Upper lobe of left lung (tissue), 6 donors: Measurements from ENCODE around the gene KIAA2012. TPM values are rescaled to one million over a fixed set of nuclear protein-coding genes. Genes with fewer than 3 reads are reported as not detected.

ENCODE experiments used
- ATAC-seq, 2 donors: fragments of 200-7000 bp; cut with Tn5 transposase; one replicate each; pipeline ENCODE4 v1.9.1; 2022; ENCODE audit warnings: mild to moderate bottlenecking in 2 of 2, moderate library complexity in 2 of 2; ENCODE audit not compliant: low FRiP score in 2 of 2
- DNase-seq, 2 donors: peaks; one replicate each; pipeline ENCODE4 v3.0.0-alpha.2; 2019 to 2020
- H3K27ac ChIP-seq, 4 donors: fragments of 200-600 bp; sonication (generic); one replicate each; pipeline ENCODE4 v1.5.1; 2016 to 2019
- H3K27me3 ChIP-seq, 4 donors: fragments of 200-600 bp; sonication (generic); one replicate each; pipeline ENCODE4 v1.5.1; 2017 to 2019
- H3K36me3 ChIP-seq, 4 donors: fragments of 200-600 bp; sonication (generic); one replicate each; pipeline ENCODE4 v1.5.1; 2016 to 2019
- H3K4me1 ChIP-seq, 4 donors: fragments of 200-600 bp; sonication (generic); one replicate each; pipeline ENCODE4 v1.5.1; 2018 to 2019
- H3K4me3 ChIP-seq, 4 donors: fragments of 200-600 bp; sonication (generic); one replicate each; pipeline ENCODE4 v1.5.1; 2017 to 2019; ENCODE audit warnings: mild to moderate bottlenecking in 2 of 4, moderate library complexity in 1 of 4
- H3K9me3 ChIP-seq, 4 donors: fragments of 200-600 bp; sonication (generic); one replicate each; pipeline ENCODE4 v1.5.1; 2018 to 2019
- EP300 ChIP-seq, 4 donors: sonication (generic); formaldehyde crosslinking; IDR thresholded peaks; one replicate each; pipeline ENCODE4 v1.5.1; 2017; ENCODE audit warnings: antibody characterized with exemption in 4 of 4, control low read depth in 2 of 4
- POLR2A ChIP-seq, 4 donors: fragments of 450-650 bp; IDR thresholded peaks; one replicate each; pipeline ENCODE4 v1.5.1; 2016 to 2017; ENCODE audit warnings: antibody characterized with exemption in 4 of 4, mild to moderate bottlenecking in 2 of 4
- POLR2AphosphoS5 ChIP-seq, 2 donors: sonication (generic); formaldehyde crosslinking; IDR thresholded peaks; one replicate each; pipeline ENCODE4 v1.5.1; 2017; ENCODE audit warnings: antibody characterized with exemption in 2 of 2
- WGBS, 2 donors: methylation state at CpG; one replicate each; pipeline ENCODE4 v1.1.5; 2017 to 2018; 5-methylcytosine and 5-hydroxymethylcytosine counted together
- total RNA-seq, 6 donors: library from RNA; depleted of rRNA in 4 of 6; stranded (reverse); fragments of >200 nt in 4 of 6; gene quantifications; one replicate each; pipeline versions ENCODE4 v1.1.0 to v1.2.1, GENCODE V29; 2016 to 2021
- TF ChIP-seq, protein P1 (sequence below), 6 experiments: fragments of 450-650 bp in 4 of 6; fragments of 200-600 bp in 2 of 6; sonication (generic) in 2 of 6; IDR thresholded peaks; one replicate each; pipeline ENCODE4 v1.5.1; 2016 to 2019; ENCODE audit warnings: antibody characterized with exemption in 6 of 6
- donor health status: DM: no; HTN: no; CAD: no; lungs with moderate emphysema.
- donor health status: DM: no; HTN: yes; CAD: no; lungs with severe emphysema.

The KIAA2012 gene
- total RNA-seq, 6 donors from 2014 or later = 0.74 to 13.3 (median 2.2) TPM; not detected in 1

DNA sequence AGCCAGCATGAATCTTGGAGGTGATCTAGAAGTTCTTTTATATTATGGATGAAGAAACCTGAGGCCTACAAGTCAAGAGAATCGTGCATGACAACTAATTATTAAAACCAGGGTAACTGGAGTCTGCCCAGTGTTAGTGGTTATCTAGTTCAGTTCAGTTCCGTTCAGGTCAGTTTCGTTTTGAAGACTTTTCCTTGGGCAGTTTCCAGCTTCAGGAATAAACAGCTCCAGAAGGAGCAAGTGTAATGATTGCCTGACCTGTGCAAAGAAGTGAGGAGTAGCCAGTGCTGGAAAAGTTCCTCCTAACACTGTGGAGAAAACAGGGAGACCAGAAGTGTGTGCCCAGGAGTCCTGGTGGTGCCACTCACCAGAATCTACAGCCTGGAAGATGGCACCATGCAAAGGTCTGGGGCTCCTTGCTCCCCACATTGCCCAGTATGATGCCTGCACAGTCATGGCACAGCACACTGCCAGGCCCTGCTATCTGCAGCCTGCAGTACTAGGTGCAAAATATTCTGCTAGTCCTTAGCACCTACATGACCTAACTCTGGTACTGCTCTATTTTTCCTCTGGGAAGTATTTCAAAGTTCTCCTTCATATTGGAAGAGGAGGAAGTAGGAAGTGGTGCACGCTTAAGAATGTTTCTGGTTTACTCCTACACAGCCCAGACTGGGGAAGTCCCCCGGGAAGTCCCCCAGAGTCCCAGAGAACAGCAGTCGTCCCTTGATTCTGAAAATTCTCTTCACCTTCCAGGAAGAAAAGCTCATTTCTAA, 99.6 kb downstream of the KIAA2012 start:
- DNase-seq (peak in 1 of 2 donors; percentile 30), ATAC-seq (peak in 1 of 2 donors; percentile 45)
- Histone ChIP-seq H3K4me3 (no peak overlapping the region), H3K27ac (peak overlapping the region in 1 of 4 donors; percentile 7), H3K4me1 (peaks cover 0 to 15% (median 7%) of the 10 kb centered on the region in 4 donors), H3K36me3 (no peaks in the 10 kb centered on the region), H3K9me3 (no peaks in the 10 kb centered on the region), H3K27me3 (no peaks in the 10 kb centered on the region)
- TF ChIP-seq POLR2AphosphoS5 (IDR thresholded peaks at IDR 0.05) (no peak), POLR2A (IDR thresholded peaks at IDR 0.05) (no peak), EP300 (IDR thresholded peaks at IDR 0.05) (no peak)
- TF ChIP-seq, protein P1, sequence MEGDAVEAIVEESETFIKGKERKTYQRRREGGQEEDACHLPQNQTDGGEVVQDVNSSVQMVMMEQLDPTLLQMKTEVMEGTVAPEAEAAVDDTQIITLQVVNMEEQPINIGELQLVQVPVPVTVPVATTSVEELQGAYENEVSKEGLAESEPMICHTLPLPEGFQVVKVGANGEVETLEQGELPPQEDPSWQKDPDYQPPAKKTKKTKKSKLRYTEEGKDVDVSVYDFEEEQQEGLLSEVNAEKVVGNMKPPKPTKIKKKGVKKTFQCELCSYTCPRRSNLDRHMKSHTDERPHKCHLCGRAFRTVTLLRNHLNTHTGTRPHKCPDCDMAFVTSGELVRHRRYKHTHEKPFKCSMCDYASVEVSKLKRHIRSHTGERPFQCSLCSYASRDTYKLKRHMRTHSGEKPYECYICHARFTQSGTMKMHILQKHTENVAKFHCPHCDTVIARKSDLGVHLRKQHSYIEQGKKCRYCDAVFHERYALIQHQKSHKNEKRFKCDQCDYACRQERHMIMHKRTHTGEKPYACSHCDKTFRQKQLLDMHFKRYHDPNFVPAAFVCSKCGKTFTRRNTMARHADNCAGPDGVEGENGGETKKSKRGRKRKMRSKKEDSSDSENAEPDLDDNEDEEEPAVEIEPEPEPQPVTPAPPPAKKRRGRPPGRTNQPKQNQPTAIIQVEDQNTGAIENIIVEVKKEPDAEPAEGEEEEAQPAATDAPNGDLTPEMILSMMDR (IDR thresholded peaks at IDR 0.05) = no peak
- WGBS, 2 donors = 37 to 44% methylated on average over 6 of the region's 6 CpGs

DNA sequence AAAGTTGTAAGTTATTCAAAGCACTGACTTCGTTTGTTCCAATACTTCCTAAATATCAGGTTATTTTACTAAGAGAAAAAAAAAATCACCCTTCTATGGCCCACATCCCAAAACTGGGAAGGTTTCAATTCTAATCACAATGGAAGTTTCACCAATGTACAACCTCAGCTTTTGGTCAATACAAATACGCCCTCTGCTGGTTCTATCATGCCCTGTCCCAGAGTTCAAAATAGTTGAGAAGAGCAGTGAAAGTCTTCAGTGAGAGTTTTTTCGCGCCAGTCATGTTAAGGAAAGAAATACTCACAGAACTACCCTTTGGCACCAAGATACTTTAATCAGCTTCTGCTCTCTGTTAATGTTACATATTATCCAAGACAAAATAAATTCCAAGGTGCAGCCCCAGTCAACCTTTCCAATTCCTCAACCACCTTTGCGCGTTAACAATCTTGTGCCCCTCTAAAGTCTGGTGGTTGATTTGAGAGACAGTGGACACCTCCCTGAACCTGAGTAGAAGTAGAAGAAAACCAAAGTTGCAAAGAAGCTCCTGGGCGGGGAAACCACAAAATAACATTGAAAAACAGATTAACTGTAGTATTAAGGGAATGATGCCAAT, 105.4 kb downstream of the KIAA2012 start:
- H3K27ac ChIP-seq = no peak overlapping the region
- no peaks in the 10 kb centered on the region for H3K9me3 ChIP-seq
- H3K27me3 ChIP-seq = no peaks in the 10 kb centered on the region
- 42 to 49% methylated on average over 7 of the region's 7 CpGs for WGBS, 2 donors
- no peaks in the 10 kb centered on the region for H3K4me1 ChIP-seq
- DNase-seq = peak in 1 of 2 donors; percentile 34
- H3K36me3 ChIP-seq = no peaks in the 10 kb centered on the region
- TF ChIP-seq, protein P1 (IDR thresholded peaks at IDR 0.05) = peak; percentile 58 to 82 (median 77)
- TF ChIP-seq POLR2AphosphoS5 (IDR thresholded peaks at IDR 0.05) = no peak
- peak; percentile 69 to 87 for ATAC-seq
- H3K4me3 ChIP-seq = no peak overlapping the region

DNA sequence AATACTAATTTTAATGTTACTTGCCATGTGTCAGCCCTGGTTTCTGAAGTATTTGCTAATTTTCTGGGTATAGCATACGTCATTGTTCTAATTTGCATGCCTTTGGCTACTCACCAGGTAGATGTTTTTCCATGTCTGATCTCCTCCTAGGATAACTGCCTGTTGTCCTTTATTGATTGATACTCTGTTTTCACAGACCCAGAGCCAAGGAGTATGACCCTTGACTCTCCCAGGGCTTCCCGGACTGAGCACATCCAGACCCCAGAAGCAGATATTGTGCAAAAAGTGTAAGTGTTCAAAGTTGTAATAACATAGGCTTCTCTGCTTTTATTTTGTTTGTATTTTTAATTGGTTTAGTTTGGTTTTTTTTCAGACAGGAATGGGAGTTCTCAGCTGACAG, 111.5 kb downstream of the KIAA2012 start:
- no peak overlapping the region for H3K4me3 ChIP-seq
- DNase-seq = no peak
- H3K27me3 ChIP-seq = no peaks in the 10 kb centered on the region
- TF ChIP-seq, protein P1 (IDR thresholded peaks at IDR 0.05) = no peak
- TF ChIP-seq POLR2A (IDR thresholded peaks at IDR 0.05) (no peak), EP300 (IDR thresholded peaks at IDR 0.05) (no peak), POLR2AphosphoS5 (IDR thresholded peaks at IDR 0.05) (no peak)
- H3K36me3 ChIP-seq = no peaks in the 10 kb centered on the region
- H3K4me1 ChIP-seq = no peaks in the 10 kb centered on the region
- 77 to 82% methylated on average over 2 of the region's 2 CpGs for WGBS, 2 donors
- no peak overlapping the region for H3K27ac ChIP-seq
- no peak for ATAC-seq
- H3K9me3 ChIP-seq = no peaks in the 10 kb centered on the region

- WGBS, 2 donors = 81 to 93% methylated on average over 6 of the region's 6 CpGs
- TF ChIP-seq, protein P1 (IDR thresholded peaks at IDR 0.05) = no peak
- TF ChIP-seq POLR2AphosphoS5 (IDR thresholded peaks at IDR 0.05) = no peak
- TF ChIP-seq EP300 (IDR thresholded peaks at IDR 0.05) = no peak
- no peak for TF ChIP-seq POLR2A (IDR thresholded peaks at IDR 0.05)
- Histone ChIP-seq H3K27me3 (no peaks in the 10 kb centered on the region), H3K4me3 (no peak overlapping the region), H3K36me3 (no peaks in the 10 kb centered on the region), H3K4me1 (no peaks in the 10 kb centered on the region), H3K27ac (no peak overlapping the region), H3K9me3 (no peaks in the 10 kb centered on the region)
- DNase-seq = no peak
- ATAC-seq = no peak
Observed at GRCh38 chr2:202185156-202185555, 112.1 kb downstream of the KIAA2012 start.
